HG03439 (cell line): ENCODE data around the gene LRMDA.

Experiments
- ATAC-seq: cut with Tn5 transposase; IDR thresholded peaks from one replicate; pipeline ENCODE4 v1.9.1; 2021; ENCODE audit warnings: mild to moderate bottlenecking, moderate library complexity; ENCODE audit not compliant: unreplicated experiment

Gene LRMDA

GRCh38 chr10:75803121-75803520 is 371.7 kb downstream of the LRMDA start:
- no peak for ATAC-seq

GRCh38 chr10:75803816-75804552 is 372.6 kb downstream of the LRMDA start:
- no peak for ATAC-seq

GRCh38 chr10:75806186-75806585 is 374.8 kb downstream of the LRMDA start:
- no peak for ATAC-seq

GRCh38 chr10:75807456-75807855 is 376.0 kb downstream of the LRMDA start:
- ATAC-seq, result no peak

- ATAC-seq, result no peak
These were observed 377.6 kb downstream of the LRMDA start for GRCh38 chr10:75809003-75809402.

- no peak for ATAC-seq
These were observed 382.6 kb downstream of the LRMDA start for GRCh38 chr10:75814014-75814413.

GRCh38 chr10:75815066-75815465 is 383.6 kb downstream of the LRMDA start:
- no peak for ATAC-seq

GRCh38 chr10:75817198-75817597 is 385.8 kb downstream of the LRMDA start:
- ATAC-seq, result no peak

- ATAC-seq, result no peak
These were observed 387.1 kb downstream of the LRMDA start for GRCh38 chr10:75818552-75818951.

- ATAC-seq, result no peak
These were observed 393.8 kb downstream of the LRMDA start for GRCh38 chr10:75825235-75825634.

- ATAC-seq, result no peak
These were observed 394.2 kb downstream of the LRMDA start for GRCh38 chr10:75825661-75826060.

- no peak for ATAC-seq
These were observed 395.4 kb downstream of the LRMDA start for GRCh38 chr10:75826846-75827245.

GRCh38 chr10:75827587-75828021 is 396.2 kb downstream of the LRMDA start:
- ATAC-seq, result no peak

GRCh38 chr10:75828413-75828812 is 397.0 kb downstream of the LRMDA start:
- no peak for ATAC-seq

GRCh38 chr10:75836064-75836463 is 404.6 kb downstream of the LRMDA start:
- no peak for ATAC-seq

GRCh38 chr10:75838486-75838885 is 407.1 kb downstream of the LRMDA start:
- ATAC-seq, result no peak

- no peak for ATAC-seq
These were observed 407.6 kb downstream of the LRMDA start for GRCh38 chr10:75839020-75839419.

GRCh38 chr10:75841266-75841665 is 409.8 kb downstream of the LRMDA start:
- ATAC-seq, result no peak

- no peak for ATAC-seq
These were observed 413.9 kb downstream of the LRMDA start for GRCh38 chr10:75845176-75845947.

GRCh38 chr10:75847477-75847876 is 416.1 kb downstream of the LRMDA start:
- ATAC-seq, result no peak

- no peak for ATAC-seq
These were observed 420.3 kb downstream of the LRMDA start for GRCh38 chr10:75851580-75852345.
